Ishikawa (cell line): ENCODE measurements around the gene RPS19.

ENCODE experiments used
- CEBPB ChIP-seq: IDR thresholded peaks from 2 replicates; pipeline ENCODE4 v1.6.1; 2012
- CREB1 ChIP-seq: IDR thresholded peaks from 2 replicates; pipeline ENCODE4 v1.6.1; 2012; ENCODE audit warnings: low read depth
- EGR1 ChIP-seq: IDR thresholded peaks from 2 replicates; pipeline ENCODE4 v1.6.1; 2012
- EP300 ChIP-seq: IDR thresholded peaks from 2 replicates; pipeline ENCODE4 v1.6.1; 2012; ENCODE audit warnings: borderline replicate concordance
- FOXM1 ChIP-seq: IDR thresholded peaks from 2 replicates; pipeline ENCODE4 v1.6.1; 2012; ENCODE audit warnings: low read depth, borderline replicate concordance
- NFIC ChIP-seq: IDR thresholded peaks from 2 replicates; pipeline ENCODE4 v1.6.1; 2012
- RAD21 ChIP-seq: IDR thresholded peaks from 2 replicates; pipeline ENCODE4 v1.6.1; 2012; ENCODE audit warnings: low read depth
- REST ChIP-seq: IDR thresholded peaks from 2 replicates; pipeline ENCODE4 v1.6.1; 2012; ENCODE audit warnings: low read depth, mild to moderate bottlenecking
- TAF1 ChIP-seq: IDR thresholded peaks from 2 replicates; pipeline ENCODE4 v1.6.1; 2012; ENCODE audit warnings: low read depth, mild to moderate bottlenecking
- TCF12 ChIP-seq: IDR thresholded peaks from 2 replicates; pipeline ENCODE4 v1.6.1; 2012; ENCODE audit warnings: low read depth
- TEAD4 ChIP-seq: IDR thresholded peaks from 2 replicates; pipeline ENCODE4 v1.6.1; 2012
- USF1 ChIP-seq: IDR thresholded peaks from 2 replicates; pipeline ENCODE4 v1.6.1; 2012
- YY1 ChIP-seq: IDR thresholded peaks from 2 replicates; pipeline ENCODE4 v1.6.1; 2012; ENCODE audit warnings: low read depth
- ZBTB7A ChIP-seq: IDR thresholded peaks from 2 replicates; pipeline ENCODE4 v1.6.1; 2012; ENCODE audit warnings: low read depth
- TF ChIP-seq, protein P1 (sequence below): IDR thresholded peaks from 2 replicates; pipeline ENCODE4 v1.6.1; 2012

Gene RPS19

DNA sequence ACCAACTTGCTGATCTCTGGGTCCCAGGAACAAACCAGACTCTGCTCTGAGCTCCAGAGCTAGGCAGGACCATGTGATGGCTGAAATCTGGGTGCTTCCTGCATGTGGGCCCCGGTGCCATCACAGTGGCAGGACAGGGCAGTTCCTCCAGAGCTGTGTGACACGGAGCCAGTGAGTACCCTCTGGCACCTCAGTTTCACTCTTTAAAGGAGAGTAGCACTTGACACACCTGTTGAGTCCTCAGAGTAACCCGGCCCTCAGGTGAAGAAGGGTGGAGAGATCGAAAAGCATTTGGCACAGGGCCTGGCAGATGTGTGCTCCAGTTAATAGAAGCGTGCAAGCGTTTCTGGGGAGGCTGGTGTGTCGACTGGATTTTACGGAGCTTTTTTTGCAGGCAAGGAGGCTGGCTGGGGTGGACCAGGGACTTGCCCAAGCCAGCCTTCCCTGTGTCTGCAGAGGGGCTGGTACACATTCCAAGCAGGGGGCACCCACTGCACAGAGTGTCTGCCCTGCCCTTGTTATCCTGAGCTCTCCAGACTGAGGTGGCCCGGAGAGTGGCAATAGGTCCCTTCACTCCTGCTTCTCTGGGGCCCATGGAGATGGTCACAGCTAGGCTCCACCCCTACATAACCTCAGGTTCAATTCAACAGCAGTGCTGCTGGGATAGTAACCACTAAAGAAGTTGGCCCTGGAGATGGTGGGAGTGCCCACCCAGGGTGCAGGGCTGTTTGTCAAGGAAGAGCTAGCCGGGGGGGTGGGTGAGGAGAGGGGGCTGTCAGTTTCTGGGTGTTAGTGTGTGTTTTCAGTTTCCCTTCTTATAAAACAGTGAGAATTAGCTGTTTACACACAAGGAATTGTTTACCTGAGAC is 8.3 kb downstream of the RPS19 start:
- TF ChIP-seq EGR1 (no peak), CREB1 (no peak), NFIC (no peak), EP300 (no peak), ZBTB7A (no peak), YY1 (no peak), CEBPB (no peak), TCF12 (no peak), USF1 (no peak), FOXM1 (no peak), REST (no peak), RAD21 (no peak), TAF1 (no peak), TEAD4 (no peak)
- TF ChIP-seq, protein P1, sequence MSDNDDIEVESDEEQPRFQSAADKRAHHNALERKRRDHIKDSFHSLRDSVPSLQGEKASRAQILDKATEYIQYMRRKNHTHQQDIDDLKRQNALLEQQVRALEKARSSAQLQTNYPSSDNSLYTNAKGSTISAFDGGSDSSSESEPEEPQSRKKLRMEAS = no peak

- TF ChIP-seq EGR1 (no peak), RAD21 (no peak)
Observed at GRCh38 chr19:41868989-41869300, 8.9 kb downstream of the RPS19 start.

GRCh38 chr19:41869374-41869955 is 9.4 kb downstream of the RPS19 start:
- TF ChIP-seq NFIC (no peak), ZBTB7A (no peak), RAD21 (no peak), TEAD4 (no peak), USF1 (no peak)

GRCh38 chr19:41870401-41870873 is 10.4 kb downstream of the RPS19 start:
- no peak for TF ChIP-seq YY1
- TF ChIP-seq RAD21 = no peak
- TF ChIP-seq EGR1 = no peak
- no peak for TF ChIP-seq ZBTB7A
- no peak for TF ChIP-seq TCF12
- TF ChIP-seq USF1 = no peak
- no peak for TF ChIP-seq REST
- no peak for TF ChIP-seq TEAD4
- no peak for TF ChIP-seq TAF1
- no peak for TF ChIP-seq FOXM1
- TF ChIP-seq EP300 = no peak
- TF ChIP-seq CEBPB = no peak
- no peak for TF ChIP-seq CREB1
- TF ChIP-seq, protein P1 = no peak
- TF ChIP-seq NFIC = no peak

- TF ChIP-seq ZBTB7A = no peak
- TF ChIP-seq FOXM1 = no peak
- TF ChIP-seq YY1 = no peak
- TF ChIP-seq EP300 = no peak
- TF ChIP-seq REST = no peak
- TF ChIP-seq TCF12 = no peak
- no peak for TF ChIP-seq CREB1
- no peak for TF ChIP-seq TAF1
- no peak for TF ChIP-seq CEBPB
- TF ChIP-seq, protein P1 = no peak
- no peak for TF ChIP-seq TEAD4
- TF ChIP-seq USF1 = no peak
- TF ChIP-seq EGR1 = no peak
- no peak for TF ChIP-seq RAD21
- TF ChIP-seq NFIC = no peak
Observed at GRCh38 chr19:41871573-41872383, 11.7 kb downstream of the RPS19 start.
